HUDEP-2 (cell line): Measurements from ENCODE around the gene ID2.
"Not testable (repeated sequence)": the region's sequence is repeated elsewhere in the genome, so short reads cannot be mapped to it uniquely, and the experiment has no call there.

ENCODE experiments used
- DNase-seq, 76 experiments: peaks; one replicate each; lab custom pipeline; 2025; ENCODE audit not compliant: unreplicated experiment in 76 of 76; lab: John Stamatoyannopoulos, UW

ID2 gene

DNA sequence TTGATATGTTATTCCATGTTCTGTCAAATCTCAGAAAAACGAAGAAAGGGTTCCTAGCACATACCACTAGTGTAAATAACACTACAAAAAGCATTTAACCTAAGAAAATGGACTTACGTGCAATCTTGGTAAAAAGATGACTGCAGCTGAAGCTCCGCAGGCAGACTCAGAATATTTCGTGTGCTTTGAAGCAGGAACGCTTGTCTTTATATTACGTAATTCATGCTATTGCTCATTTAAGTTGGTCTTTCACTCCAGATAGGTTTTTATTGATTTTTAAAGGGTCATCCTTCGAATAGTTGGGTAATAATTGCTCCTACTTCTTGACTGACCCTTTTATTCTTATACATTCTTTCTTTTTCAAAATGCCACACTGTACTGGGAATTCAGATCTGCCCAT, 44.0 kb downstream of the ID2 start:
- DNase-seq = no peak

DNA sequence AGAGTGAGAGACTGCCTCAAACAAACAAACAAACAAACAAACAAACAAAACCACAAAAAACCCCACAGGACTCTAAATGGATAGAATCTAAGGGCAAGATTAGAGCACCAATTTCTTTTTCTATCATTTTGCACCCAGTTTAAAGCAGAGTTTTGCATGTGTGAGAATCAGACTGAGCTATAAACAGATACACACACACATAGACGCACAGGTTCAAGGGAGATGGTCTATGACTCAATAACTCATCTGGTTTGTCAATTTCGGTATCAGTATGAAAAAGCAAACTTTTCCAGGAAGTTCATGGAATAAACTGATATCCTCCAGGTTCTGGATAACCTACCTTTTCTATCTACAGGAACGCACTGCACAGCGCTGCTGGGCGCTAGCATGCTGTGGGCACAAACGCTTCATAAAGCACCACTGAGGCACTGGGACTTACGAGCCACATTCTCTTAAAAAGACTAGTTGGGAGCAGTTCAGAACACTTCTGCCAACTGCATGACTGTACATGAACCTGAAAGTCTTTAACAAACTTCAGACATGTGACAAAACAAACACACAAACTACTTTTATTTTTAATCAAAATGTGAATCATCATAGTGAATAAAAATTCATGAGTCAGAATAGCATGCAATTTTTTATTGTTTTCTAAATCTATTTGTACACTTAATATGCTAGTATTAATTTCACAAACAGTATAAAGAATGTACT, 46.6 kb downstream of the ID2 start:
- no peak for DNase-seq

DNA sequence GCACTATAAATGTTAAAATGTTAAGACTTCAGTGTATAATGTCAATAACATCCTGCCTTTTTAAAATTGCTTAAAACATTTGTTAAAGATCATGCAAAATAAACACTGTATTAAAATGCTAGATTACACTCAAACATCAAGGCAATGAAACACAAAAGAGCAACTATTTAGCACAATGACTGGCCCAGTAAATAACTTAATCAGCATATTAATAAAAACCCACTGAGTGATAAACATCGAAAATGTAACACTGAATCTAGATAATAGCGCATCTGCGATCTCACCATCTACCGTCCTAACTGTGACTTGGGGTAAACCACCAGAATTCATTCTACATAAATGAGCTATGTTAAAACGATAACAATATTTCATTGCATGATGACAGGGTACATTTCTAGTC, 47.2 kb downstream of the ID2 start:
- DNase-seq = not testable (repeated sequence)

DNA sequence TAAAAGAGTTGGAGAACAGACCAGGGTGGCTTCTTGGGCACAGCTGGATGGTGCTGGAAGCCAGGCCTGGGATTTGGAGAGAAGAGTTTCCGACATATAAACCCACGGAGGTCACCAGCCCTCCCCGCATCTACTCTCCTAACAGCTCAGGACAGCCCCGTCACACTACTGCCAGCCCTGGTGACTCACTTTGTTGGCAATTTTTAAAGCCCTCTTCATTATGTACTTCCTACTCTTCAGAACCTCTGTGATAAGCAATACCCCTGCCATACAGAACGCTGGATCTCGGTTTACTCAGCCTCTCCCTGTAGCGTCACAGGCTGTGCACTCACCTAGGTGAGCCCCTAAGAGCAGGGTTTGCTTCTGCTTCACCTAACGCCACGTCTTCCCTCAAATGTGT, 48.1 kb downstream of the ID2 start:
- no peak for DNase-seq

DNA sequence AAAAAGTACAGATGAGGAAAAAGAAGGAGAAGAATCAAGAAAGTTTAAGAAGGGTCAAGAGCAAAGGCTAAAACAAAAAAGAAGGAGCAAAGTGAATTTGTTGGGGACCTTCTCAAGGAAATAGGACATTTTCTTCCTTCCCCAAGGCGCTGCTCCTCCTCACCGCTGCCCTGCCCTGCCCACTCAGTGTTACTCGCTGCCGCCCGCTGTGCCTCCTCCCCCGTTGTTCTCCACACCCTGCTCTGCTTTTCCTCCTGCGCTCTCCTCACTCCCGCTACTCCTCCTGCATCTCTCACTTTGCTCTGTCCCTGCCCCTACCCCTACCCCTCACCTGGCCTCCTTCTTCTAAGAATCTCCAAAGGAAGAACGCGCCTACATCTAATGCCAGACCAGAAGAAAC, 50.7 kb downstream of the ID2 start:
- DNase-seq = no peak
